Stimulated activated CD4-positive, alpha-beta T cell treated with anti-CD3 and anti-CD28 coated beads, Interleukin-2, amount 100 ng/mL, for 4 hours (primary cell): ENCODE data around the gene SENP5.
A peak's percentile ranks its signal among the peaks of the same experiment; 100 is the strongest.

Experiments
- DNase-seq: peaks from one replicate; pipeline ENCODE4 v3.0.0-alpha.2; 2020; ENCODE audit warnings: low read depth

SENP5 gene

DNA sequence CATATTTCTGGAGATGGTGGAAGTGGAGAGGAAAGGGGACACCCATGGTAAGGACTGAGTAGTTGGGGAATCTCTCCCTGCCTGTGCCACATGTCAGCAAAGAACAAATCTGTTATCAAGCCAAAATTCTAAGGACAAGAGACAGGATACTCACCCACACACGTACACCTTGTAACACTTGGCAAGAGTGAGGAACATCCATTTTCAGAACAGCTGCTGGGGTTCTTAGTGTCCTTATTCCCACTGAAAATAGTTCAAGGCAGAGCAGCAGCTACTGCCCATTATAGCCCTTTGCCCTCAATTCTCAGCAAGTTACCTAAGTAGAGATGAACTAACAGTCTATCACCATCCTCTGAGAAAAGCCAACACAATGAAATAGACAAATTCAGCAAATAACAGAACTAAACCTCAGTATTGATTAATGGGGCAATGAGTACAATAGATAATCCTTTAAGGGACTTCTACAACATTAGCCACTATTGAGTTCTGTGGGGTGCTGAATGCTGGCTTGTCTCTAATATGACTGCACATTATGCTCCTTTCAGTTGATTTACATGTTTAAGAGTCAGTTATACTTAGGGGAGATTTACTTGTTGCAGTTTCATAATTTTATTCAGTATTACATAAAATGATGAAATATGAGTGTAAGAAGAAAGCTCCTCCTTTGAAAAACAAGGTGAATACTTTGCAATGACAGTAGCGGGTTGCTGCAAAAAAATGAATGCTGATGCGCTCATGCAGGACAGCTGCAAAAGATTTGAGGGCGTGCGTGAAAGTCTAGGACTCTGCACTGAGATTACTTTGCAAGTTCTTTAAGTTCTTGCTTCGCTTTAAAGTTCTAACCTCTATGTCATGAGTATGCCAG, 22.4 kb downstream of the SENP5 start:
- no peak for DNase-seq

GRCh38 chr3:196894557-196895295, 27.0 kb downstream of the SENP5 start:
- DNase-seq, result no peak

DNA sequence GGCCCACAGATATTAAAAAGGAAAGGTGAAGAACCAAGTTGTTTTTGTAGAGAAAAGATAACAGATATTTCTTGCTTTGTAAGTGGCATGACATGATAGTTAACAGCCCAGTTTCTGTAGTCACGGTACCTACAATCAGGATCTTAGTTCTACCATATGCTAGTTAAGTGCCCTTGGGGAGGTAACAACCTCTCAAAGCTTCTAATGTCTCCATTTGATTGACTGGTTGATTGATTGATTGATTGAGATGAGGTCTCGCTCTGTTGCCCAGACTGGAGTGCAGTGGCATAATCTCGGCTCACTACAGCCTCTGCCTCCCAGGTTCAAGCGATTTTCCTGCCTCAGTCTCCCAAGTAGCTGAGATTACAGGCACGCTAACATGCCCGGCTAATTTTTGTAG, 28.5 kb downstream of the SENP5 start:
- DNase-seq, result no peak

DNA sequence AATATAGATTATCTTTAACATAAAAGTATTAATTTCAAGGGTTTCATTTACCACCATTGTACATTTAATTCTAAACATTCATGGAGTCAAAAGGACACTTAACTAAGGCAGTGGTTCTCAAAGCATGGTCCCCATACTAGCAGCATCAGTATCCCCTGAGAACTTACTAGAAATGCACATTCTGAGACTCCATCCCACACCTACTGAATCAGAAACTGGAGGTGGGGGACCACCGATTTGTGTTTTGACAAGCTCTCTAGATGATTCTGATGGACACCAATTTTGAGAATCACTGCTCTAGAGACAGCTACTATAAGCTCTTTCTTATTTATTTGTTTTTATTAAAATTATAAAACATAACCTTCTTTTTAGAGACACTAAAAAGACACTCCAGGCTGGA, 34.0 kb downstream of the SENP5 start:
- DNase-seq, result no peak

- DNase-seq, result no peak
These were observed 34.6 kb downstream of the SENP5 start for GRCh38 chr3:196902296-196902695.

DNA sequence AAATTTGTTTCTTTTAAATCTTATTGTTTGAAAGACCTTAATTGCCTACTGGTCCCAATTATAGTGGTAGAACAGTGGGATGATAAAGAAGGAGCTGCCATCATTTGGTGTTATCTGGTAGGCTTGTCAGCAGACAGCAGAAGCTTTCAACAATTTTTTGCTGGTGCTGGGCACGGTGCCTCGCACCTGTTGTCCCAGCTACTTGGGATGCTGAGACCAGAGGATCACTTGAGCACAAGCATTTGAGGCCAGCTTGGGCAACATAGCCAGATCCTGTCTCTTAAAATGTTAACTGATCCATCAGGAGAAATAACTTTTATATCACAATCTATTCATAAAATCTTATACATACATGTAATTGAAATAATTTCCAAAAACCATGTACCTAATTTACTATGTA, 36.0 kb downstream of the SENP5 start:
- DNase-seq, result no peak

DNA sequence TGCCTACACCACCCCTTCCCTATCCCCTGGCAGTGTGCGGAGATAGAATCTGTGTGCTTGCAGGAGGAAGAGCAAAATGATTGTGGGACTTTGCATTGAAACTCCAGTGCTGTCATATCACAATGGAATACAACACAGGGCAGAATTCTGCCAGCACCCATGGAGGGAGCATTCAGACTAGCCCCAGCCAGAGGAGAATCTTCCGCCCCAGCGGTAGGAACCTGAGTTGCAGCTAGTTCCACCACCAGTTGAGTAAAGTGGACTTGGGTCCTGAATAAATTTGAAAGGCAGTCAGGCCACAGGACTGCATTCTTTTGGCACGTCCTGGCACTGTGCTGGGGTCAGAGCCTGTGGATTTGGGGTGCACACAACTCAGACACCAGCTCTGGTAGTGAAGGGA, 47.1 kb downstream of the SENP5 start:
- DNase-seq, result no peak

DNA sequence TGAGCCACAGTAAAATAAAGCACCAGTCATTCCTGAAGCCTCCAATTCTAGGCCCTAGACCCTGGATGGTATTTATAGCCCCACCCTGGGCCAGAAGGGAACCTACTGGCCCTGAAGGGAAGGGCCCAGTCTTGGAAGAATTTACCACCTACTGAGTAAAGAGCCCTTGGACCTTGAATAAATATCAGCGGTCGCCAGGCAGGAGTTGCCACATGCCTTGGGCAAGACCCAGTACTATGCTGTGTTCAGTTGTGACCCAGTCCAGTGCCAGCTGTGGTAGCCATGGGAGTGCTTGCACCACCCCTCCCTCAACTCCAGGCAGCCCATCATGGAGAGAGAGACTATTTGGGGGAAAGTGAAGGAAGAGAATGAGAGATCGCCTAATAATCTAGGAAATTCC, 47.7 kb downstream of the SENP5 start:
- no peak for DNase-seq

GRCh38 chr3:196916221-196916620, 48.5 kb downstream of the SENP5 start:
- DNase-seq, result no peak

GRCh38 chr3:196916995-196917394, 49.3 kb downstream of the SENP5 start:
- DNase-seq, result no peak

- no peak for DNase-seq
These were observed 51.2 kb downstream of the SENP5 start for GRCh38 chr3:196918968-196919367.

DNA sequence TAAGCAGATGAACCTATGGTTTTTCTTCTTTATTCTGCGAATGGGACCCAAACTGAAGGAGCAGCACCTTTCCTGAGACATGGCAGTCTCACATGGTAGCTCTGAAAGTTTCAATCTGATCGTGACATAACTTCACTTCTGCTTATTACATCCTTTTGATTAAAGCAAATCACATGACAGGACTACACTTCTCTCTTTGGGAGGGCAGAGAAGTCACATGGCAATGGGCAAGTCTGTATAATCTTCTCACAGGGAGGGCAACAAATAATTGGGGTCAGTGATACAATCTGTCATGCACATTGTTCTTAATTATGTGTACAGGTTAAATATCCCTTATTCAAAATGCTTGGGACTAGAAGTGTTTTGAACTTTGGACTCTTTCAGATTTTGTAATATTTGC, 53.0 kb downstream of the SENP5 start:
- no peak for DNase-seq

DNA sequence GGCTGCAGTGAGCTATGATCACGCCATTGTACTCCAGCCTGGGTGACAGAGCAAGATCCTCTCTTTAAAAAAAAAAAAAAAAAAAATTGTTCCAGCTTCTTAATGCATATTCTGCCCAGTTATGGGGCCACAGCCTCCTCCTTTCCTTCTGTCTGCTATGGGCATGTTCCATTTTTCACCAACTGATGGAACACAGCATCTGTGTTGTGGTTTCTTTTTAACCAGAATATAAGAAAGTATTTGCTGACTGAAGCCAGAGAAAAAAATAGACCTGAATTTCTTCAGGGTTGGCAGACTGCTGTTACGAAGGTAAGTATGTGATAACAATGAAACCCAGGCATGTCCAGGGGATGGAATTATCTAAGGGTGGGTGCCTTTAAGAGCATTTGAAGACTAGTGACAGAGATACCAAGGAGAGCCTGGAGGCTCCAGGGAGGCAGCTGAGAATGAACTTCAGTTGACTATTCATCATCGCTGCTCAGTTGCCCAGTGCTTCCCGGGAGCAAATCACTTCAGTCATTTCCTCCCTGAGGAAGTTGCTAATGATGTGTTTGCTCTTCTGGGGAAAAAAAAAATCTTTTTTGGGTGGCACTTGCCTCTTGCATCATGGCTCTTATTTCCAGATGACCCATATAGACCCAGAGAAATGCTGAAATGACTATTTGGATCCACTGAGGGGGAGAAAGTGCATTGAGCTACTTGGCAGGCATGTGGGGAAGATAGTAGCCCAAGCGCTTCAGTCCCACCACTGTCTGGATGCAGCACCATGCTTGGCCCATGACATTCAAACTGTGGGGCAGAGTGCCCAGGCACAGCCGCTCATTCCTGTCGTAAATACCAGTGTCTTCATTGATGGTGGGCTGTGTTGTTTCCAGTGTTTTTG, 60.1 kb downstream of the SENP5 start:
- DNase-seq, result no peak

- DNase-seq, result no peak
These were observed 63.4 kb downstream of the SENP5 start for GRCh38 chr3:196931157-196931556.

GRCh38 chr3:196931828-196932587, 64.3 kb downstream of the SENP5 start:
- DNase-seq, result no peak

DNA sequence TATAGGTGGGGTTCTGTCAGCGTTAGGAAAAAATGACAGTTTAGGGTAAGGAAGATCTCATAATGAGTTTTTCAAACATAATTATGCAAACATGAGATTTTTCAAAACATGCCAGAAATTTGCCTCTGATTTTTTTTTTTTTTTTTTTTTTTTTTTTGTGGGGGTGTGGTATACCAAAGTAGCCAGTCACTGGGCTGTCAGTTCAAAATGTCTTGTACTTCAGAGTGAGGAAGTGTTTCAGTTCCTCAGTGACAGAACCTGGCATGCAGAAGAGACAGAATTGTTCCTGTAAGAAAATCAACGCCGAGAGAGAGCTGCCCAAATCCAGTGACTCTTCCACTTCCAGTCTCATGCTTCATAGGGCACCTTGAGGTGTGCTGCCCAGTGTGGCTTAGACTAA, 64.9 kb downstream of the SENP5 start:
- DNase-seq, result no peak

DNA sequence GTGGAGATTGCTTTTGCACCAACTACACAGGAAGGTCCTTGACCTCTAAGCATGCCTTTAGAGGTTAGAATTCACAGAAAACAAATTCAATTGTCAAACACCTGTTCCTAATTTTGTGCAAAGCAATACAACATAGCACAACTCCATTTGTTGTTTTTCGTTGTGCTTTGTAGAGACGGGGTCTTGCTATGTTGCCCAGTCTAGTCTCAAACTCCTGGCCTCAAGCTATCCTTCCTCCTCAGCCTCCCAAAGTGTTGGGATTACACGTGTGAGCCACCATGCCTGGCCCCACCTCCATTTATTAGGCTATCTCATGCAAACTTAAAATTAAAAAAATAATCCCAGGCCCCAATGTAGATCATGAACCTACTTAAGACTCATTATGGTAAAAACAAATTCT, 68.6 kb downstream of the SENP5 start:
- no peak for DNase-seq

GRCh38 chr3:196938124-196938523, 70.4 kb downstream of the SENP5 start:
- no peak for DNase-seq

GRCh38 chr3:196938576-196938975, 70.9 kb downstream of the SENP5 start:
- DNase-seq, result no peak

DNA sequence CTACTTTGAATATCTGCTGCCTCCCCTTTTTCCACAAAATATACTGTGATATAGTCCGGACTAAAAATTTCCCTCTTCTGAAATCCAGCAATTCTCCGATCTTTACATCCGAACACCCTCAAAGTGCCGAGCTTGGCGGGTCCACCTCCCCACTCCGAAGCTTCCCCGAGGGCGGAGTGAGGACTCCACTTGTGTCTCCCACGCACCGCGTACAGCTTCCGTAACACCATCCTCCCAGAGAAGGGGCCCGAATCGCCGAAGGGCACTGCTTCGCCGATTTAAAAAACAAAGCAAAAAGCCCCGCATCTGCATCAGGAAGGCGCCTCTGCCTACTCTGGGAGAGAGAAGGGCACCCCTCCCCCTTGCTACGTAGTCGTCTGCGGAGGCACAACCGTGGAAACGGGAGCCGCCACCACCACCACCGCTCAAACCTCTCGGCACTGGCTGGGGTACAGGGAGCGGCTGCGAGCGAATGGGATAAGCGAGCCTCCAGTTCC, 74.1 kb downstream of the SENP5 start:
- peak; percentile 65 for DNase-seq

- DNase-seq, result peak; percentile 99
These were observed 74.7 kb downstream of the SENP5 start, which contains the start of gene NCBP2 for GRCh38 chr3:196942226-196942914. Gene NCBP2 (minus strand): TSS chr3:196942528. CDS start chr3:196942503, 25 bp downstream.
